Hippocampal formation (tissue), 2 donors: ENCODE results near the gene FAM170B.
A peak's percentile ranks its signal among the peaks of the same experiment; 100 is the strongest.

Experiments used
- DNase-seq, 2 donors: peaks; one replicate each; lab custom pipeline; 2025; lab: John Stamatoyannopoulos, UW

Gene FAM170B

GRCh38 chr10:49123981-49124950, 9.6 kb downstream of the FAM170B start:
- no peak for DNase-seq

GRCh38 chr10:49120911-49121310, 12.9 kb downstream of the FAM170B start:
- no peak for DNase-seq

GRCh38 chr10:49119746-49120145, 14.1 kb downstream of the FAM170B start:
- DNase-seq, result no peak

- no peak for DNase-seq
Measured at GRCh38 chr10:49118430-49119074, 15.3 kb downstream of the FAM170B start.

GRCh38 chr10:49117376-49118070, 16.3 kb downstream of the FAM170B start:
- no peak for DNase-seq

- DNase-seq, result no peak
Measured at GRCh38 chr10:49116509-49117375, 17.1 kb downstream of the FAM170B start.

GRCh38 chr10:49115796-49116508, 17.9 kb downstream of the FAM170B start:
- DNase-seq, result no peak

- peak; percentile 28 to 60 for DNase-seq
Measured at GRCh38 chr10:49115015-49115795, 18.6 kb downstream of the FAM170B start, which contains the start of gene VSTM4. Gene VSTM4, minus strand, starts transcription at chr10:49115522. Its CDS starts 37 bp downstream, at chr10:49115485.

GRCh38 chr10:49114718-49115014, 19.2 kb downstream of the FAM170B start:
- DNase-seq, result peak in 1 of 2 donors; percentile 19

- no peak for DNase-seq
Measured at GRCh38 chr10:49113741-49114141, 20.1 kb downstream of the FAM170B start.

- DNase-seq, result no peak
Measured at GRCh38 chr10:49112851-49113250, 21.0 kb downstream of the FAM170B start.

- DNase-seq, result no peak
Measured at GRCh38 chr10:49112098-49112497, 21.7 kb downstream of the FAM170B start.

- DNase-seq, result no peak
Measured at GRCh38 chr10:49111320-49111698, 22.5 kb downstream of the FAM170B start.

GRCh38 chr10:49110684-49111319, 23.0 kb downstream of the FAM170B start:
- no peak for DNase-seq

GRCh38 chr10:49109669-49110340, 24.0 kb downstream of the FAM170B start:
- peak in 1 of 2 donors; percentile 18 for DNase-seq

- no peak for DNase-seq
Measured at GRCh38 chr10:49108656-49109055, 25.2 kb downstream of the FAM170B start.

- no peak for DNase-seq
Measured at GRCh38 chr10:49107887-49108267, 25.9 kb downstream of the FAM170B start.

GRCh38 chr10:49107111-49107886, 26.5 kb downstream of the FAM170B start:
- no peak for DNase-seq
